ENCODE data around the gene TSHZ2.

TSHZ2 gene

GRCh38 chr20:53165452-53165851 is 193.3 kb downstream of the TSHZ2 start:
- no peaks in the 10 kb centered on the region for H3K9me3 ChIP-seq (ENCODE audit: low read length)
- H4K20me1 ChIP-seq (ENCODE audit: insufficient read depth, low read length) = no peaks in the 10 kb centered on the region
- peaks cover 15% of the 10 kb centered on the region for H3K4me1 ChIP-seq (ENCODE audit: insufficient read depth, low read length, severe bottlenecking)
- no peak for TF ChIP-seq EZH2 (IDR thresholded peaks at IDR 0.05; ENCODE audit: borderline replicate concordance, low read length)
- no peak for TF ChIP-seq CTCF (IDR thresholded peaks at IDR 0.05; ENCODE audit: low read length)
- H3F3A ChIP-seq (ENCODE audit: insufficient read depth, low read length) = no peaks in the 10 kb centered on the region
- H3K9me2 ChIP-seq (ENCODE audit: low read depth, low read length) = no peaks in the 10 kb centered on the region
- H2AFZ ChIP-seq (ENCODE audit: low read length) = no peak overlapping the region
- H3K4me2 ChIP-seq (ENCODE audit: low read length) = no peak overlapping the region
- H3K4me3 ChIP-seq (ENCODE audit: low read depth, low read length, poor library complexity, severe bottlenecking) = no peak overlapping the region
- H3K27me3 ChIP-seq (ENCODE audit: insufficient read depth, low read length) = no peaks in the 10 kb centered on the region; the same call in 1 of the 2 replicates
- H3K36me3 ChIP-seq (ENCODE audit: insufficient read depth, low read length) = no peaks in the 10 kb centered on the region
- no peak overlapping the region for H3K27ac ChIP-seq (ENCODE audit: low read depth, low read length, poor library complexity, severe bottlenecking)
- H3K79me2 ChIP-seq (ENCODE audit: insufficient read depth, low read length) = no peaks in the 10 kb centered on the region
- no peak overlapping the region for H3K9ac ChIP-seq (ENCODE audit: low read length)

GRCh38 chr20:53168491-53168890 is 196.3 kb downstream of the TSHZ2 start:
- H3K9ac ChIP-seq (ENCODE audit: low read length) = no peak overlapping the region
- H3K27ac ChIP-seq (ENCODE audit: low read depth, low read length, poor library complexity, severe bottlenecking) = no peak overlapping the region
- no peak overlapping the region for H3K4me3 ChIP-seq (ENCODE audit: low read depth, low read length, poor library complexity, severe bottlenecking)
- H3K4me2 ChIP-seq (ENCODE audit: low read length) = no peak overlapping the region
- H3K9me2 ChIP-seq (ENCODE audit: low read depth, low read length) = no peaks in the 10 kb centered on the region
- H3K27me3 ChIP-seq (ENCODE audit: insufficient read depth, low read length) = no peaks in the 10 kb centered on the region; the same call in 1 of the 2 replicates
- no peak for TF ChIP-seq EZH2 (IDR thresholded peaks at IDR 0.05; ENCODE audit: borderline replicate concordance, low read length)
- no peak for TF ChIP-seq CTCF (IDR thresholded peaks at IDR 0.05; ENCODE audit: low read length)
- H3K79me2 ChIP-seq (ENCODE audit: insufficient read depth, low read length) = no peaks in the 10 kb centered on the region
- no peaks in the 10 kb centered on the region for H3F3A ChIP-seq (ENCODE audit: insufficient read depth, low read length)
- no peaks in the 10 kb centered on the region for H3K36me3 ChIP-seq (ENCODE audit: insufficient read depth, low read length)
- H3K9me3 ChIP-seq (ENCODE audit: low read length) = no peaks in the 10 kb centered on the region
- H2AFZ ChIP-seq (ENCODE audit: low read length) = no peak overlapping the region
- H3K4me1 ChIP-seq (ENCODE audit: insufficient read depth, low read length, severe bottlenecking) = no peaks in the 10 kb centered on the region
- no peaks in the 10 kb centered on the region for H4K20me1 ChIP-seq (ENCODE audit: insufficient read depth, low read length)

GRCh38 chr20:53170196-53170595 is 198.0 kb downstream of the TSHZ2 start:
- no peak for TF ChIP-seq CTCF (IDR thresholded peaks at IDR 0.05; ENCODE audit: low read length)
- TF ChIP-seq EZH2 (IDR thresholded peaks at IDR 0.05; ENCODE audit: borderline replicate concordance, low read length) = no peak
- no peaks in the 10 kb centered on the region for H3K4me1 ChIP-seq (ENCODE audit: insufficient read depth, low read length, severe bottlenecking)
- H3K27ac ChIP-seq (ENCODE audit: low read depth, low read length, poor library complexity, severe bottlenecking) = no peak overlapping the region
- no peaks in the 10 kb centered on the region for H3F3A ChIP-seq (ENCODE audit: insufficient read depth, low read length)
- no peak overlapping the region for H3K4me3 ChIP-seq (ENCODE audit: low read depth, low read length, poor library complexity, severe bottlenecking)
- H3K79me2 ChIP-seq (ENCODE audit: insufficient read depth, low read length) = no peaks in the 10 kb centered on the region
- no peaks in the 10 kb centered on the region for H4K20me1 ChIP-seq (ENCODE audit: insufficient read depth, low read length)
- no peaks in the 10 kb centered on the region; the same call in 1 of the 2 replicates for H3K27me3 ChIP-seq (ENCODE audit: insufficient read depth, low read length)
- H2AFZ ChIP-seq (ENCODE audit: low read length) = no peak overlapping the region
- H3K9me3 ChIP-seq (ENCODE audit: low read length) = no peaks in the 10 kb centered on the region
- H3K4me2 ChIP-seq (ENCODE audit: low read length) = no peak overlapping the region
- H3K9ac ChIP-seq (ENCODE audit: low read length) = no peak overlapping the region
- H3K36me3 ChIP-seq (ENCODE audit: insufficient read depth, low read length) = no peaks in the 10 kb centered on the region
- no peaks in the 10 kb centered on the region for H3K9me2 ChIP-seq (ENCODE audit: low read depth, low read length)

All from OCI-LY1 (cell line).